GM12865 (cell line): ENCODE results near the gene RHOT1.
"Not testable (repeated sequence)": the region's sequence is repeated elsewhere in the genome, so short reads cannot be mapped to it uniquely, and the experiment has no call there.

Source experiments
- DNase-seq: peaks from one replicate; pipeline ENCODE4 v3.0.0; 2010; ENCODE audit warnings: low read depth
- H3K4me3 ChIP-seq: 2 replicates; pipeline ENCODE4 v1.5.1; 2011; ENCODE audit warnings: mild to moderate bottlenecking, low read depth, low read length, control low read depth
- CTCF ChIP-seq: IDR thresholded peaks from 2 replicates; pipeline ENCODE4 v1.5.1; 2011; ENCODE audit warnings: low read length, control low read depth, low read depth, inconsistent platforms; ENCODE audit not compliant: insufficient read depth; ENCODE audit errors: missing control alignments

RHOT1 gene

DNA sequence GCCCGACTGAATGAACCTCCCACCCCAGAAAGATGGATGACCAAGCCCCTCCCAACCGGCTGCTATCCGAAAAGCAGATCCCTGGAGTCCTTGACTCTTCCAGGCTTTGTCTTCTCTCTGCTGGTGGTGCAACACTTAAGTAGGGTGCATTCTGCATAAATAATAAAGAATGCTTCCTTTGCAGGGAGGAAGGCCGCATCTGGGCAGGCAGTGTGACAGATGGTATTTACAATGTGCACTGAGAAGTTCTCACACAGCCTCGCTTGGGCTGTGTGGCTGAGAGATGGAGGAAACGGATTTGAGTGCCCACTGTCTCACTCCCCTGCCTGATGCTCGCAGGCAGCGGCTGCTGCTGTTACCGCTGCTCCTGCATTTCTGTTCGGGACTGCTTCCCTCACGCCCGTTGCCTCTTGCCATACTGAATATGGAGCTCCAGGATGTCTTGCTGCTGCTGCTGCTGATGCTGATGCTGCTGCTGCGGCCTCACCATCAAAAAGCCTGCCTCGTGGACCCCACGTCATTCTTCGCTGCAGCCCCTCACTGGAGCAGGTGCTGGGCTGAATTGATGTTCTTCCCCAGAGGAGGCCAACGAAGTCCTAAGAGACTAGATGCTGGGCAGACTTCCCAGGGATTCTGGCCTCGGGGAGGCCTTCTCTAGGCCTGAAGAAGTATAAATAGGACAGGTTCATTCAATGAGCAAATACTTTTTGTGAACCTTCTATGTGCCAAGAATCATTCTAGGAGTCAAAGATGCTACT, 116.3 kb downstream of the RHOT1 start:
- H3K4me3 ChIP-seq: no peak overlapping the region
- no peak for DNase-seq
- TF ChIP-seq CTCF: no peak

DNA sequence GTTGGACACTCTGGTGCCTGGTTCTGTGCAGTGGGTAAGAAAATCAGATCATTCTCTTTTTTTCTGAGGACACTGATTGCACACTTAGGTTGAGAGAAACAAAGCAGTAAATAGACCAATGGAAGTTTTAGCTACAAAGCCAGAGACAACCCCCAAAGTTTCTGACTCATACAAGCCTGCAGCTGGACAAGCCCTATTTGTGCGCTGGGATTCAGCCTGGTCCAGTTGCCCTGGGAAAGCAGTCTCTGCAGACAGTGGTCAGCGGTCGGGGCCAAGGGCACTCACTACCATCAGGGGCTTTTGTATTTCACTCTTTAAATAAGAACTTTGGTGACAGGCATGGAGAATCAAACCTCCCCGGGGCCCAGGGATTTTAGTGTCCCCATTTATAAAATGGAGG, 117.3 kb downstream of the RHOT1 start:
- no peak overlapping the region for H3K4me3 ChIP-seq
- TF ChIP-seq CTCF: no peak
- no peak for DNase-seq

DNA sequence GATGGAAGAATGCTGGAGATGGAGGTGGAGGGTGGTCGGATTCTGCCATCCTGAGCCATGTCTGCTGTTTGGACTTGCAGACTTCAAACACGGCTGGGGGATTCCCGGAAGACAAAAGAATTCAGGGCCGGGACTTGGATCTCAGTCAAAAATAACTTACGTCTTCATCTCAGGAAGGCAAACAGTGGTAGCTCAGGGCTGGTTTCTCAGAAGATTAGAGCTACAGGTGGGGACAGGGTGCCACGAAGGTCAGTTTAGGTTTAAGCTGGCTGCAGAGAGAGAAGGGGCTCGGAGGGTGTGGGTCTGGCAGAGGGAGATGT, 119.1 kb downstream of the RHOT1 start:
- H3K4me3 ChIP-seq: no peak overlapping the region
- no peak for DNase-seq
- TF ChIP-seq CTCF: no peak

DNA sequence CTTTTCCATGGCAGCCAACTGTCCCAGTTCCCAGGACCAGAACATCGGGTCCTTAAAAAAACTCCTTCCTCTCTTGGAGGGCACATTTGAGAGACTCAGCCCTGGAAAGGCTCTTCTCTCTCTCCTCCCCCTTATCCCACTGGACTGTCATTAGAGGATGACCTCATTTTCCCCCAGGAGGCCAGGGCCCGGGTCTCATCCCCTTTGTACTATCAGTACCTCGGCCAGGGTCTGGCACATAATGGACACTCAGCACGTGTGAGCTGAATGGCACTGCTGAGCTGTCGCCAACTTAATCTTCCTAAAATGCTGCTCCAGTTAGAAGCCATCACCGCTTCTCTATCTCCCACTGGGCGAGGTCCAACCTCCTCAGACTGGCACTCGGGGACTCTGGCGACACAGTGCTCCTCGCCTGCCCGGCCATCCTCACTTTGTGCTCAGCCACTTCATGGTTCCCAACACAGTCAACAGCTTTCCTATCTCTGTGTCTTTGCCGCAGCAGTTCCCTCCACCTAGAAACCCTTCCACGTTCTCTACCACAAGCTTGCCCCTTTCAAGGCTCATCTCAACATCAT, 119.7 kb downstream of the RHOT1 start:
- no peak for TF ChIP-seq CTCF
- DNase-seq: no peak
- no peak overlapping the region for H3K4me3 ChIP-seq

- not testable (repeated sequence) for H3K4me3 ChIP-seq, DNase-seq
Measured at GRCh38 chr17:32263515-32263914, 121.2 kb downstream of the RHOT1 start.

DNA sequence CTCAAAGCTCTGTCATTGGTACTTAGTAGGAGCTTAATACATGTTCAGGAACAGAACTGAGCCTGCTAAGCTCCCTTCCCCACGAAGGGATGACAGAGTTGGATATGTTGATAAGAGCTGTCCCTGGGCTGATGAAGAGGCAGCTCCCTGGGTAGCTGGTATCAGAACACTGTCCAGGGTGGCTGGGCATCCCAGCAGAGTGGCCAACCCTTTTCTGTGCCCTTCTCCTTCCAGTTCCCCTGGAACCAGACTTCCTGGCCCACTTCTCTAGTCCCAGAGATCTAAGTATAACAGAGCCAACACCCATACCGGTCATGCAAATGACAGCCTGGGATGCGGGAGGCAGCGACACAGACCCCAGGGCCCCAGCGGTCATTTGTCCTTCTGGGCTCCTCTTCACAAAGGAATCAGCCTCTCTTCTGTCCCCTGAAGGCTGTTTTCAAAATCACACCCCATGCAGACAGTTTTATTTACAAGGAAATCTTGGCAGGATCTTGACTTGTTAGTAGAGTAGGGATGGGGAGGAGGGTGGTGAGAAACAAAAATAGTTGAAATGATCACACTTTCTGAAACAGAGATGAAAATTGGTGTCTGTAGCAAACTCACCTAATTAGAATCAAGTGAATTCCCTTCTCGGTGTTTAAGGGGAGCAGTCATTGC, 122.0 kb downstream of the RHOT1 start:
- no peak overlapping the region for H3K4me3 ChIP-seq
- TF ChIP-seq CTCF: no peak

GRCh38 chr17:32264823-32265191, 122.5 kb downstream of the RHOT1 start:
- TF ChIP-seq CTCF: no peak
- H3K4me3 ChIP-seq: no peak overlapping the region
- DNase-seq: no peak

More for the DNA sequence above, 122.0 kb downstream of the RHOT1 start:
- no peak for DNase-seq
